HPDE6-E6E7 (cell line): ENCODE results near the gene MZT2A.
"Not testable (repeated sequence)": the region's sequence is repeated elsewhere in the genome, so short reads cannot be mapped to it uniquely, and the experiment has no call there.

ENCODE experiments used
- DNase-seq: peaks from one replicate; pipeline ENCODE4 v3.0.0; 2011; ENCODE audit warnings: missing footprints; ENCODE audit errors: extremely low spot score

The MZT2A gene

DNA sequence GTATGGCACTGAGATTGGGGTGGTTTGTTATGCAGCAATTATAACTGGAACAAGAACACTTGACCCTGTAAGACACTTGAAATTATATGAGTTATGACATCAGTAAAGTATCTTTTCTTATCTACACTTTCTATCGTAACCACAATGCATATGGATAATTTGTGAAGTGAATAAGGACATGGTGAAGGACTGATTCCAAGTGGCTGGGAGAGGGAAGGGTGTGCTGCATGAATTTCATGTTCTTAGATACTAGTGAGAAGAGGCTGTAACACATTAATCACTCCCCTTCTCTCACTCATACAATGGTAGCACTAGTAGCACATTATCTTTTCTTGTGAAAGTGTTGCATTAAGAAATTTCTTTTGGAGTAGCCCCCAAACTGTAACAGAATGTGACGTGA, 37.3 kb downstream of the MZT2A start:
- not testable (repeated sequence) for DNase-seq

GRCh38 chr2:131451265-131451949, 40.8 kb downstream of the MZT2A start:
- DNase-seq, result not testable (repeated sequence)

- not testable (repeated sequence) for DNase-seq
These were observed 44.2 kb downstream of the MZT2A start for GRCh38 chr2:131447981-131448380.

DNA sequence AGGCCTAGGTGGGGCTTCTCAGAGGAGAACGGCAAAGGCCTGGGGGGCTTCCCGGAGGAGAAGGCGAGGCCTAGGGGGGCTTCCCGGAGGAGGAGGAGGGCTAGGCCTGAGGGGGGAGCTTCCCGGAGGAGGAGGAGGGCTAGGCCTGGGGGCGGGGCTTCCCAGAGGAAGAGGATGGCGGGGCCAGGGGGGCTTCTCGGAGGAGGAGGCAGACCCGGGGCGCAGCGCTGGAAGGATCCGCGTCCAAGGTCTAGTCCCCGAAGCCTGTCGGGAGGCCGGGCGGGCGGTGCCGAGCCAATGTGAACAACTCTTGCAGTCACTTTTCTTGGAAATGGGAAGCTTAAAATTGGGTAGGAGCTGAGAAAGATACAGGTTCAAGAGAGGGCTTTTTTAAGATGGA, 46.3 kb downstream of the MZT2A start:
- DNase-seq, result no peak

DNA sequence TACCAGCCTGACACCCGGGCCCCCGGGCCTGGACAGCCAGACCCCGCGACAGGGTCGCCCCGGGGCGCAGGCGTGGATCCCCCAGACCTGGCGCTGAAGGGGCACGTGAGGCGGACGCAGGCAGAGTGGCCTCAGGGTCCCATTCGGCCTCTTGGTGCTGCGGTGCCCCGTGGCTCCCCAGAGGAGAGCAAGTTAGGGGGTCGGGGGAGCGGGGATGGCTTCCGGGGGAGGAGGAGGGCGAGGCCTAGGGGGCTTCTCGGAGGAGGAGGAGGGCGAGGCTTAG, 46.7 kb downstream of the MZT2A start:
- not testable (repeated sequence) for DNase-seq

- DNase-seq, result not testable (repeated sequence)
These were observed 47.3 kb downstream of the MZT2A start for GRCh38 chr2:131444736-131445514.

- not testable (repeated sequence) for DNase-seq
These were observed 51.3 kb downstream of the MZT2A start for GRCh38 chr2:131440742-131441468.
